Measurements from ENCODE around the gene ZNF512.

DNA sequence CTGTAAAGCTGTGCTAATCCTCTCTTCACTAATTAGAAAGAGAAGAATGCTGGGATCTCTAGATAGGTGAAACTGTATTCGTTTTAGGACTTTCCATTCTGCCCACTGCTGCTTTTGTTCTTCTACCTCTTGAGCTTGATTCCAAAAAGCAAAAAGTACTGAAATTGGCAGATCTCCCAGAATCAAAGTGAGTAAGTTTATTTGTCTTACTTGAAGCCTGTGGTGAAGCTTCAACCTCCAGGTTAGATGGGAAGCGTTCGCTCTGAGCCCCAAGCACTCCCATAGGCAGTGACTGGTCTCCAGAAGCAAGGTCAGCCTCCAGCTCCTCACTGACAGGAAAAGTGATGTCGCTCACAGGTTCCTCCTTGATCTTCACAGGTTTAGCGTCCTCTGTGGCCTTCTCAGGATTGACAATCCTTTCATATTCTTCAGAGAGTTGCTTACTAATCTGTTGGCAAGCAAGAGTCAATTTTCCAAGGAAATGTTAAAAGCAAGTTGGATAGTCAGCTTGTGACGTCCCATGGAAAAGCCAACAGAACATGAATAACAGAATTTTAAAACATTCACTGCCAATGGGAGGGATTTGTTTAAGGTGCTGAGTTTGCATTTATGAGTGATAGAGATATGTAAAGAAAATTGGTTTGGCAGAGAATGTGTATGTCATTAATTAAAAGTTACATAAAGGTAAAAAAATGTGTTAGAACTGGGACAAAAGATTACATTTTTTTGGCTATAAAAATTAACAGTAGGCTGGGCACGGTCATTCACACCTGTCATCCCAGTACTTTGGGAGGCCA lies 72.5 kb downstream of the ZNF512 start:
- TF ChIP-seq SMARCB1 (IDR thresholded peaks at IDR 0.05; ENCODE audit: insufficient read length, low read depth) = no peak
- TF ChIP-seq, protein P1, sequence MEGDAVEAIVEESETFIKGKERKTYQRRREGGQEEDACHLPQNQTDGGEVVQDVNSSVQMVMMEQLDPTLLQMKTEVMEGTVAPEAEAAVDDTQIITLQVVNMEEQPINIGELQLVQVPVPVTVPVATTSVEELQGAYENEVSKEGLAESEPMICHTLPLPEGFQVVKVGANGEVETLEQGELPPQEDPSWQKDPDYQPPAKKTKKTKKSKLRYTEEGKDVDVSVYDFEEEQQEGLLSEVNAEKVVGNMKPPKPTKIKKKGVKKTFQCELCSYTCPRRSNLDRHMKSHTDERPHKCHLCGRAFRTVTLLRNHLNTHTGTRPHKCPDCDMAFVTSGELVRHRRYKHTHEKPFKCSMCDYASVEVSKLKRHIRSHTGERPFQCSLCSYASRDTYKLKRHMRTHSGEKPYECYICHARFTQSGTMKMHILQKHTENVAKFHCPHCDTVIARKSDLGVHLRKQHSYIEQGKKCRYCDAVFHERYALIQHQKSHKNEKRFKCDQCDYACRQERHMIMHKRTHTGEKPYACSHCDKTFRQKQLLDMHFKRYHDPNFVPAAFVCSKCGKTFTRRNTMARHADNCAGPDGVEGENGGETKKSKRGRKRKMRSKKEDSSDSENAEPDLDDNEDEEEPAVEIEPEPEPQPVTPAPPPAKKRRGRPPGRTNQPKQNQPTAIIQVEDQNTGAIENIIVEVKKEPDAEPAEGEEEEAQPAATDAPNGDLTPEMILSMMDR (IDR thresholded peaks at IDR 0.05 in 2 of 3, conservative IDR thresholded peaks at IDR 0.05 in 1 of 3; ENCODE audit: insufficient read depth in 2 of 3, low read depth in 1 of 3, low read length in 3 of 3) = no peak
- no peak for TF ChIP-seq ZBTB34 (CRISPR knock-in tag; IDR thresholded peaks at IDR 0.05)
- TF ChIP-seq, protein P2, sequence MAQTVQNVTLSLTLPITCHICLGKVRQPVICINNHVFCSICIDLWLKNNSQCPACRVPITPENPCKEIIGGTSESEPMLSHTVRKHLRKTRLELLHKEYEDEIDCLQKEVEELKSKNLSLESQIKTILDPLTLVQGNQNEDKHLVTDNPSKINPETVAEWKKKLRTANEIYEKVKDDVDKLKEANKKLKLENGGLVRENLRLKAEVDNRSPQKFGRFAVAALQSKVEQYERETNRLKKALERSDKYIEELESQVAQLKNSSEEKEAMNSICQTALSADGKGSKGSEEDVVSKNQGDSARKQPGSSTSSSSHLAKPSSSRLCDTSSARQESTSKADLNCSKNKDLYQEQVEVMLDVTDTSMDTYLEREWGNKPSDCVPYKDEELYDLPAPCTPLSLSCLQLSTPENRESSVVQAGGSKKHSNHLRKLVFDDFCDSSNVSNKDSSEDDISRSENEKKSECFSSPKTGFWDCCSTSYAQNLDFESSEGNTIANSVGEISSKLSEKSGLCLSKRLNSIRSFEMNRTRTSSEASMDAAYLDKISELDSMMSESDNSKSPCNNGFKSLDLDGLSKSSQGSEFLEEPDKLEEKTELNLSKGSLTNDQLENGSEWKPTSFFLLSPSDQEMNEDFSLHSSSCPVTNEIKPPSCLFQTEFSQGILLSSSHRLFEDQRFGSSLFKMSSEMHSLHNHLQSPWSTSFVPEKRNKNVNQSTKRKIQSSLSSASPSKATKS (CRISPR knock-in tag; IDR thresholded peaks at IDR 0.05) = no peak
- no peak for TF ChIP-seq SIX5 (IDR thresholded peaks at IDR 0.05; ENCODE audit: borderline replicate concordance in 1 of 2, insufficient read depth in 1 of 2, low read depth in 1 of 2, low read length in 2 of 2)
- TF ChIP-seq CHD1 (IDR thresholded peaks at IDR 0.05; ENCODE audit: low read length) = no peak
- TF ChIP-seq FOXK2 (conservative IDR thresholded peaks at IDR 0.05 in 1 of 2, IDR thresholded peaks at IDR 0.05 in 1 of 2; ENCODE audit: low read depth in 2 of 2) = no peak
- TF ChIP-seq ELK1 (CRISPR knock-in tag; IDR thresholded peaks at IDR 0.05) = no peak
- TF ChIP-seq, protein P3, sequence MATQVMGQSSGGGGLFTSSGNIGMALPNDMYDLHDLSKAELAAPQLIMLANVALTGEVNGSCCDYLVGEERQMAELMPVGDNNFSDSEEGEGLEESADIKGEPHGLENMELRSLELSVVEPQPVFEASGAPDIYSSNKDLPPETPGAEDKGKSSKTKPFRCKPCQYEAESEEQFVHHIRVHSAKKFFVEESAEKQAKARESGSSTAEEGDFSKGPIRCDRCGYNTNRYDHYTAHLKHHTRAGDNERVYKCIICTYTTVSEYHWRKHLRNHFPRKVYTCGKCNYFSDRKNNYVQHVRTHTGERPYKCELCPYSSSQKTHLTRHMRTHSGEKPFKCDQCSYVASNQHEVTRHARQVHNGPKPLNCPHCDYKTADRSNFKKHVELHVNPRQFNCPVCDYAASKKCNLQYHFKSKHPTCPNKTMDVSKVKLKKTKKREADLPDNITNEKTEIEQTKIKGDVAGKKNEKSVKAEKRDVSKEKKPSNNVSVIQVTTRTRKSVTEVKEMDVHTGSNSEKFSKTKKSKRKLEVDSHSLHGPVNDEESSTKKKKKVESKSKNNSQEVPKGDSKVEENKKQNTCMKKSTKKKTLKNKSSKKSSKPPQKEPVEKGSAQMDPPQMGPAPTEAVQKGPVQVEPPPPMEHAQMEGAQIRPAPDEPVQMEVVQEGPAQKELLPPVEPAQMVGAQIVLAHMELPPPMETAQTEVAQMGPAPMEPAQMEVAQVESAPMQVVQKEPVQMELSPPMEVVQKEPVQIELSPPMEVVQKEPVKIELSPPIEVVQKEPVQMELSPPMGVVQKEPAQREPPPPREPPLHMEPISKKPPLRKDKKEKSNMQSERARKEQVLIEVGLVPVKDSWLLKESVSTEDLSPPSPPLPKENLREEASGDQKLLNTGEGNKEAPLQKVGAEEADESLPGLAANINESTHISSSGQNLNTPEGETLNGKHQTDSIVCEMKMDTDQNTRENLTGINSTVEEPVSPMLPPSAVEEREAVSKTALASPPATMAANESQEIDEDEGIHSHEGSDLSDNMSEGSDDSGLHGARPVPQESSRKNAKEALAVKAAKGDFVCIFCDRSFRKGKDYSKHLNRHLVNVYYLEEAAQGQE (IDR thresholded peaks at IDR 0.05; ENCODE audit: borderline replicate concordance) = no peak
- TF ChIP-seq, protein P3 (CRISPR knock-in tag; IDR thresholded peaks at IDR 0.05; ENCODE audit: low read depth) = no peak
- no peak for TF ChIP-seq ZNF184 (CRISPR knock-in tag; IDR thresholded peaks at IDR 0.05)
- no peak for TF ChIP-seq MXI1 (IDR thresholded peaks at IDR 0.05; ENCODE audit: low read depth, low read length)
- no peak for TF ChIP-seq RFX5 (IDR thresholded peaks at IDR 0.05; ENCODE audit: low read depth, low read length)

Measured in K562 (cell line).